Smooth muscle cell of the brain vasculature (primary cell): ENCODE data around the gene AJAP1.
"Not testable (repeated sequence)": the region's sequence is repeated elsewhere in the genome, so short reads cannot be mapped to it uniquely, and the experiment has no call there.

ENCODE experiments used
- DNase-seq: peaks from one replicate; pipeline ENCODE4 v3.0.0-alpha.2; 2012; ENCODE audit warnings: low read depth, low spot score

The AJAP1 gene, protein sequence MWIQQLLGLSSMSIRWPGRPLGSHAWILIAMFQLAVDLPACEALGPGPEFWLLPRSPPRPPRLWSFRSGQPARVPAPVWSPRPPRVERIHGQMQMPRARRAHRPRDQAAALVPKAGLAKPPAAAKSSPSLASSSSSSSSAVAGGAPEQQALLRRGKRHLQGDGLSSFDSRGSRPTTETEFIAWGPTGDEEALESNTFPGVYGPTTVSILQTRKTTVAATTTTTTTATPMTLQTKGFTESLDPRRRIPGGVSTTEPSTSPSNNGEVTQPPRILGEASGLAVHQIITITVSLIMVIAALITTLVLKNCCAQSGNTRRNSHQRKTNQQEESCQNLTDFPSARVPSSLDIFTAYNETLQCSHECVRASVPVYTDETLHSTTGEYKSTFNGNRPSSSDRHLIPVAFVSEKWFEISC

DNA sequence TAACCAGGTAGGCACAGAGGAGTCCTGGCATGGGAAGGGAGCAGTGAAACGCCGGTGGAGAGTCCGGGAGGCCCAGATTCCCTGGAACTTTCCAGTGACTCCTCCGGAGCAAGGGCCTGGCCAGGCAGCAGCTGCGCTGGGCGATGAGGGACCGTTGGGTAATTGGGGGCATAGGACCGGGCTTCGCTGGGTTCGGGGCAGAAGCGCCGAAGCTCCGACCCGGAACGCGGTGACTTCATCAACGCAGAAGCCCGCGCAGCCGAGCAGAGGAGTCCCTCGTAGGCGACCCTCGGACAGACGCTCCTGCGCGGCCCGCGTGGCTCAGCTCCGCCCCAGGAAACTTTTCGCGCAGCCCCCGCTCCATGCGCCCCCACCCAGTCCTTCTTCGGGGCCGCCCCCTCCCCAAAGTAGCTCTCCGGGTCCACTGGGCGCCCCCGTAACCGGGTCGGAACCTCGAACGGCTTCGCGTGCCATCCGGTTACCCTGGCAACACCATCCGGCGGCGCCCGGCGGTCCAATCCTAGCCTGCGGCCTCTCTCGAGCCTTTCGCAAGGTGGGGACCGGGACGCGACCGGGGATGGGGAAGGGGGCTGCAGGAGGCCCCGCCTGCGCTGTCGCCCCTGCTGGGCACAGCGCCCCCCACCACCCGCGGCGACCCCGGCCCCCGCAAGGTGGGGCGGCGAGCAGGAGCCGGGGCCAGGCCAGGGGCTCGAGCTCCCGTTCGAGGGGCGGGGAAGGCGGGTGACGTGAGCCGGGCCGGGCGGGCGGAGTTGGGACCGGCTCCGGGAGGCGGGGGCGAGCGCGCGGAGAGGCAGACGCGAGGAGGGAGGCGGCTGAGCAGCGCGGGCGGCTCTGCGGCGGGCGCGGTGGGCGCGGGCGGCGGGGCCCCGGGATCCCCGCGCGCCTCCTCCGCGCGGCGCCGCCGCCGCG, at the start of gene AJAP1:
AJAP1 (plus strand) TSS at position 814 of the 930 bp plus-strand sequence. CDS start 817 bp downstream, outside the sequence.
- DNase-seq = no peak

DNA sequence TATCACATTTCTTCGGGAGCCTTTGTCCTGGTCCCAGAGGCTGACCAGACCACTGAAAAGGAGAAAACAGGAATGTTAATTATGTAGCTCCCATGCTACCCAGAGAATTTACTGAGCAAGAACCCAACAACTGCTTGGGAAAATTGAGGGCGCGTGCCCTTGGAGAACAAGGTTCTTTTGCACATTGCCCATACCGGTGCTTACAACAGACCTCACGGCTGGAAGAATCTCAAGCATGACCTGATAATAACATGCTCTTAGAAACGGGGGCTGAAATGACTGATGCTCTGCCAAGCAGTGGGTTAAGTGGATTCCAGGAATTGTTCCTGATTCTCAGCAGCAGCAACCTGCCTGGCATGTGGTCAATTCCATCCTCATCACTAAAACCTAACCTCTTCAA, 49.3 kb upstream of the AJAP1 start:
- DNase-seq = no peak

DNA sequence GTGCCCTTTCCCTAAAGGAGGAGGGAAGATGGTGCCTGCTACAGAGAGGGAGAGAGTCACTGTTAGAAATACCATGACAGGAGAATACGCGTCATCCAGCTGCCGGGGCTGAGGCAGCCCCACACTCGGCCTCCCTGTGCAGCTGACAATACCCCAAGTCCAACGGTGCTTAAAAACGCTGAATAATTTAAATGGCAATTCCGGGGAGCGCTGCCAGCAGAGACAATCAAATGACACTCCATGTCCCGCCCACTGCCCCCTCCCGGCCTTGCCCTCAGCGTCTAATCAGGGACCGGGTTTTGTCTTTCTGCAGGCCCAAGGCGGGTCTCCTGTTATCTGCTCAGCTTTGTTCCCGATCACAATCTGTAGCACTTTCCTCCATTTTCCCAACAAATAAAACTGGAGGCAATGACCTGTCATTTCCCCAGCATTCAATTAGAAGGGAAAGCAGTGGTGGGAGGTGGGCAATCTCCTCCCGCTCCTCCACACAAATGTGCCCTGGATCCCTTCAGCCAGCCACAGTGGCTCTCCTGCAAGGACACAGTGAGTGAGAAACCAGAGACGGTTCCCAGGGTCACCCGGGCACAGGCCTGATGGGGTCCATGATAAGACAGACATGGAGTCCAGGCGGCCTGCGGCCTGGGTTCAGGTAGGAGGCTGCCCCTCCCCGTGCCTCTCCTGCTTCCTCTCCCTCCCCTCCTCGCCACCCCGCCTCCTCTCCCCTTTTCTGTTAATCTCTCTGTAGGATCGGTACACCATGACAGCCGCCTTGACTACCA, 42.7 kb upstream of the AJAP1 start:
- DNase-seq = no peak

DNA sequence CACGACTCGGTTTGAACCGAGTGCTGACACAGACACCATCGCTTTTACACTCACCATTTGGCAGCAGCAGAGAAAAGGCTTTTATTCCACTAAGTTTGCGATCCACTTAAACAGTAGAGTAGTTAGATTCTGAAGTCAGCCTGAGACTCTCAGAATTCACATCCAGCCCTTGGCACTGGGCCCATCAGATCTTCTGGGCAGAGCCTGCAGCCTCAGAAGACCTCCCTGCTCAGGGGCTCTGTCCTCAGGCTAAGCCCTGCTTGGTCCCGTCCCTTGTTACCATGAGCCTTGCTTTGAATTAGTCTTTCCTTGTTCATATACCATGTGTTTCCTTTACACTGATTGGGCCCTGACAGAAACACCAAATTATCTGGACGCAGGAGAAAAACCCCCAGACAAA, 41.4 kb upstream of the AJAP1 start:
- DNase-seq = no peak

DNA sequence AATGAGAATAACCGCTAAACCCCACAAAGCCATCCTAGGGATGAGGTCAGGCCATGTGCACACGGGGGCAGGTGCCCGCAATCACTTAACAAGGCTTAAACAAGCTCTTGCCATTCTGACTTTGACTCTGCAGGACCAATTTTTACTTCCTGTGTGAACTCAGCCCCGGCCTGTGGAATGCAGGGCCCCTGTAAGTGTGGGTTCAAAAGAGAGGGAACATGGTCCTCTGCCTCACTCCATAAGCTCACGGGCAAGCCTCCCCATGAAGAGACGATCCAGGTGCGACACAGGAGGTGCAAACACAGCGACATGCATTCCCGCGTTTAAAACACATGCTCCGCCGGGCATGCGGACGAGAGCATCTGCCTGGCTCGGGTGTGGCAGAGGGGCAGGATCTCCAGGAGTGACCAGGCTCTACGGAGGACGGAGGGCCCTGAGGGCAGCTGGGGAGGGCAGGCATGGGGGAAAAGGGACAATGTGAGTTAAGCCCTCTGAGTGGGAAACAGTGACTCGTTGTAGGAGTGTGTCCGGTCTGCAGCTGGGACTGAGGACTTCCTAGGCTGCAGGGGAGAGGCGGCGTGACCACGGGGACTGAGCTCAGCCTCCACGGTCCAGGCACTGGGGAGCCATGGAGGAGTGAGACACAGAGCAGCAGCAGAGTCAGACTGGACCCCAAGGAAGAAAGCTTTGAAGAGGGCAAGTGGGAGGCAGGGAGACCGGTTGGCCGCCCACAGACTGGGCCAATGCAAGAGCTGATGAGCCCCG, 40.6 kb upstream of the AJAP1 start:
- DNase-seq = no peak

DNA sequence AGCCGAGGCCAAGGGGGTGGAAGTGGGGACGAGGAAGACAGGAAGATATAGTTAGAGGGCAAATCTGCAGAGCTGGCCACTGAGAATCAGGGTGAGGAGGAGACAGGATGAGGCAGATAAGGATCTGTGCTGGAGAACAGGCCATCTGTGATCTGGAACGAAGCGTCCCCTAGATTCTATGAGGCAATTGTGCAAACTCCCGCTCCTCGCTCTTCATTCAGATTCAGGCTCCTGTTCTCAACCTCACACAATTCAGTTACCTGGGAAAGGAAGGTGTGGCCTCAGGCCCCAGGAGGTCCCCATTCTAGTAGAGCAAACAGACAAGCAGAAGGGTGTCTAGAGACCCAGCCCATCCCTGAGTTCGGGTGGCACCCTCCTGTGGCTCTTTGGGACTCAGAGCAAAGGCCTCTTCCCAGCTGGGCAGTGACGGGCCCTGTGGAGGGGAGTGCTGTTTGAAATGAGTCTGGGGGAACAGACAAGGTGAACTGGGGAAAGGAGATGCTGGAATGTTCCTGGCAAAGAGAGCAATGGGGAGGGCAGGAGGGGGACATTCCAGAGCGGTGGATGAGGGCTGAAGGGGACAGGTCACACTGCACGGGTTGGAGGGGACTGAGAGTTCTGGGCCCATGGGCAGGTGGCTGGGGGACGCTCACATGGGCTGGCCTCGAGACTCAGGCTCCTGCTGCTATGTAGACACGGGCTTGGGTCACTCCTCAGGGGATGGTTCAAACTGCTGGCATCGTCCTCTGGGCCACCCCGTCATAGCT, 39.9 kb upstream of the AJAP1 start:
- DNase-seq = no peak

DNA sequence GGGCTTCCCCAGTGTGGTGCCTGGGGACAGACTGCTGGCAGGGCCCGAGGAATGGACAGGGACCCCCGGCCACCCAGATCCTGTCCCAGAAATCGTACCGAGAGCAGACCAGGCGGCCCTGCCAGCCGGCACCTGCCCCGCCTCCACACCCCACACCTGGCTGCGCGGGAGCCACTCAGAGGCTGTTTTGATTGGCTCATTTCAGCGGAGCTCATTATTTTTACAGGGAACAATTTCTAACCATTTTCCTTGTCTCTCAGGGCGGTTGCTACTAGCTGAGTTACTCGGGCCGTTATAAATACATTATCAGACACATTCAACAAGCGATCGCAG, 39.3 kb upstream of the AJAP1 start:
- DNase-seq = no peak

DNA sequence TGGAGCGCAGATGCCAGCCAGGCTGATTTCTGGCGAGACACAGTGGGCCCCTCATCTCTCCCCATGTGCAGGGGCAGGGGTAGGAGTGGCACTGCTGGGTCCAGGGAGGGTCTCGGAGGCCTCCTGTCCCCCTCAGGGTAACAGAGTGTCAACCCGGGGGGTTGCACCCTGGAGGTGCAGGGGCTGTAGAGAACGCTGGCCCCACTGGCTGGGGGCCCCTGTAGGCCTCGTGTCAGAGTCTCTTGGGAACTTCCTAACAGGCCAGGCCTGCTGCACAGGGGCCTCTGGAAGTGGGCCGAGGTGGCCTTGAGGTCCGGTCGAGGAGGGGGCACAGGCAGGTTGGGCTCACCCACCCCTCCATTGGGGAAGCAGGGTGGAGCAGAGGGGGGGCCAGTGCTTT, 38.9 kb upstream of the AJAP1 start:
- DNase-seq = no peak

DNA sequence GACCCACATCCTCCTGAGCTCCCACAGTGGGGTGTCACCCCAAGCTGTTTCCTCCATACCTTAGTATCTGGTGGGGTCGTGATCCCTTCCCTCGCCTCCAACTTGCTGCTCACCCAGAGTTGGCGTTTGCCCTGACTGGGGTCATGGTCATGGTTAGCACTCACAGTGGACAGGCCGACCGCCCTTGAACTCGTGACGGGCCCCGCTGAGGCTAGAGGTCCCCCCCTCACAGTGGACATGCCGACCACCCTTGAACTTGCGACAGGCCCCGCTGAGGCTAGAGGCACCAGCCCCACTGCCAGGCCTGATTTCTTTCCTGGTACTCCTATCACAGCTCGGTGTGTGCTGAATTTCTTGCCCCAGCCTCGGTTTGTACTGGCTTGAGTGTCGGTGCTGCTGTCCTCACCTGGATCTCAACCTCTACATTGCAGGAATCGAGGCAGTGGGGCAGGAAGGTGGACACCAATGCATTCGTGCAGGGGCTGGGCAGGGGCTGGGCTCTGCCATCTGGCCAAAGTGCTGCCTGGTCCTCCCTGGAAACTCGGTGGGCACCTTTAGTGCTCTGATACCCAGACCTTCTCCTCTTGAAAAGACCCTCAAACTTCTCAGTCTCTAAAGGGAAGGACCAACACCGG, 37.5 kb upstream of the AJAP1 start:
- no peak for DNase-seq

DNA sequence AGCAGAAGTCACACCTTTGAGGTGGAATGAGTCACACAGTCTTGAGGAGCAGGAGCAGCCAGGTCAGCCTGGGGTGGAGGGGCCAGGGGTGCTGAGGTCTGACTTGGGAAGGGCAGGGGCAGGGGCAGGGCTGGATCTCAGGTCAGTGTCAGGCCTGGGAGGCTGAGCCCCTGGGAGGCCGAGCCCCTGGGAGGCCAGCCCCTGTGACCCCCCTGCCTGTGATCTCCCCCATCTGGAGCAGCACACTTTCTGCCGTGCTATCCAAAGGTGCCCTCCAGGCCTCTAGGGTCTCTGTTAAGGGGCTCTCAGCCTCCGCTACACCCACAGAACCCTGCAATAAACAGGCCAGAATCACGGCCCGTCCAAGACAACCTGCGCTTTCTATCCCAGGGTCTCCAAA, 36.9 kb upstream of the AJAP1 start:
- DNase-seq = no peak

DNA sequence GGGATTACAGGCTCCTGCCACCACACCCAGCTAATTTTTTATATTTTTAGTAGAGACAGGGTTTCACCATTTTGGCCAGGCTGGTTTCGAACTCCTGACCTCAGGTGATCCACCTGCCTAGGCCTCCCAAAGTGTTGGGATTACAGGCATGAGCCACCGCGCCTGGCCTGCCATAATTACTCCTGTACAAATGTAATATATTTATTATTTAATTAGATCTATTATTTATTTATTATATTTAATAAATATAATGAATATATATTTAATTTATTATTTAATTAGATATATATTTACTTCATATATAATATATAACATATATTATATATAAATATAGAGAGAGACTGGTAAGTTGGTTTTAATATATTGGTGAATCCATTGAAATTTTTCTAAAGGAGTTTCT, 35.6 kb upstream of the AJAP1 start:
- DNase-seq = not testable (repeated sequence)

DNA sequence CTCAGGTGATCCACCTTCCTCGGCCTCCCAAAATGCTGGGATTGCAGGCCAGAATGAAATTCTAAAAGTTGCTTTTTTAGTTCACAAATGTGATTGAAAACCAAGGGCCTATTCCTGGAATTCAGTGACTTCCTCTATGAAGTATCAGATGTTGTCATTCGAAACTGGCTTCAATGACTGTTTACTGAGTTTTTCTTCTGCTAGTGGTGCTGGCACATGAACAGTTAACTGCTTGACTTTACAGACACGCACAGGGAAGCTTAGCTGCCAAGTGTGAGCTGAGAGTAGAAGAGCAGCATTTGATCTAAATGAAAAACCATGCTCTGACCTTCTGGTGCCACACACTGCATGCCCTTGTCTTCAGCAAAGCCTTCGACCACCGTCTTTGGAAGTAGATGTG, 32.8 kb upstream of the AJAP1 start:
- DNase-seq = no peak

DNA sequence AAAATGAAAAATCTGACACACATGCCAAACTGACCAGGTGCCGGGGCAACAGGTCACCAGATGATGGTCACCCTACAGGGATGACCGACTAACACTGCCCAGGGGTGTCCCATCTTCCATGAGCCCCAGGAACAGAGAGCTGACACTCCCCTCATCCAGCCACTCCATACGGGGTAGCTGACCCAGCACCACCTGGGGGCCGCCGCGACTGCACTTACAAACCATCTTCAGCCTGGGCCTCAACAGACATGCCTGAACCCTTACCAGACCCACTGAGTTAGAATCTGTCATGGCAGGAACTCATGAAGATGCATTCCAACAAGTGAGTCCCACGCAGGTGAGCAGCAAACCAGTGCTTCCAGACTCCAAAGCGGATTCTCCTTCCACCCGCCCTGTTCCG, 31.6 kb upstream of the AJAP1 start:
- DNase-seq = no peak

DNA sequence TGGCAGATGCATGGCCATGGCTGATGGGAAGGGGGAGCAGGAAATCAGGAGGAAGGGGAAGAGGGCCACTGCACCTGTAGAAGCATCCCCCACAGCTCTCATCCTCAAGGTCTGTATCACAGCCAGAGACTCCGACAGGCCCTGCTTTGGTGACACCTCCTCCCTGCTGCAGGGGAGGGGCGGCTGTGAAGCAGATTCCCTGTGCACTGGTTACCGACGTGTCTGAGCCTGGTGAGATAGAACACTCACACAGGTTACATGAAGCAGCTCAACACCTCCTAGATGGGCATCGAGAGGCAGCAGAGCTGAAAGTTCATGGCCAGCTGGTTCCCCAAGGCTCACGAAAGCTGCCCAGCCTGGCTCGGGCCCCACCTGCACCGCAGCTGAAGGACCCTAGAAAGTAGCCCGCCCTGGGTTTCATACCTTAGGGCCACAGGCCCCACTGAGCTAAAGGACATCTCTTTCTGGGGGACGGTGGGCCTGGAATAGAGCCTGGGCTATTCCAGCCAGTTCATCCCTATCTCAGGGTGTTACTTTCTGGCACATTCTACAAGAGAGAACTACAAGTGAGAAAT, 30.2 kb upstream of the AJAP1 start:
- no peak for DNase-seq

DNA sequence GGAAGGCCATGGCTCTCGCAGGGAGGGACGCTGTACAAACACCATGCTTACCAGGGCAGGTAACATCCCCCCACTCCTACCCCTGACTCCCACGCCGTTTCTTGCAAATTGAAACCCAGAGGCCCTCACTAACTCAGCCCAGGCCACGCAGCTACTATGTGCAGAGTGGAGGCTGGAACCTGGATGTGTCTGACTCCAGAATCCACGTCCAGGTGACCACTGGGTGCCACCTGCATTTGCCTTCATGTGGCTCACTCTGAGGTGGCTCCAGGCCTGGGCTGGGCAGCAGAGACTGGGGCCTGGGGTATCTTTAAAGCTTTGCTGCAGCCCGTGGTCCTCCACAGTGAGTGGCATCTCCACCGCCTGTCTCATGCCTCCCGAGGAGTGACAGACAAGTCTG, 29.6 kb upstream of the AJAP1 start:
- no peak for DNase-seq

DNA sequence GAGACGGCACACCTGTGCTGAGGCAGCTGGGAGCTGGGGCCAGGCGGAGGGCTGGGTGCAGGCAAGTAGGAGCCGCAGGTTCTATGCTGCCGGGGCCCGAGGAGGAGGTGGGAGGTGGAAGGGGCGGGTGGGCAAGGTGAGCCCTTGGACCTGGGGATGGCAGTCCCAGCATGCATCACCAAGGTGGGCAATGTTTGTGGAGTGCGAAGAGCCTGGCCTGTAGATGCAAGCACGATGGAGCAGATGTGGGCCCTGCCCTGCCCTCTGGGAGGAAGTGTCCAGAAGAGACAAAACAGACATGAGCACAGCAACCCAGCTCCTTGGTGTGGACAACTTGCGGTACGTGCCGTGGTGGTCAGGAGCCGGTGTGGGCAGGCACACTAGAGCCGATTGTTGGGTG, 28.3 kb upstream of the AJAP1 start:
- no peak for DNase-seq

DNA sequence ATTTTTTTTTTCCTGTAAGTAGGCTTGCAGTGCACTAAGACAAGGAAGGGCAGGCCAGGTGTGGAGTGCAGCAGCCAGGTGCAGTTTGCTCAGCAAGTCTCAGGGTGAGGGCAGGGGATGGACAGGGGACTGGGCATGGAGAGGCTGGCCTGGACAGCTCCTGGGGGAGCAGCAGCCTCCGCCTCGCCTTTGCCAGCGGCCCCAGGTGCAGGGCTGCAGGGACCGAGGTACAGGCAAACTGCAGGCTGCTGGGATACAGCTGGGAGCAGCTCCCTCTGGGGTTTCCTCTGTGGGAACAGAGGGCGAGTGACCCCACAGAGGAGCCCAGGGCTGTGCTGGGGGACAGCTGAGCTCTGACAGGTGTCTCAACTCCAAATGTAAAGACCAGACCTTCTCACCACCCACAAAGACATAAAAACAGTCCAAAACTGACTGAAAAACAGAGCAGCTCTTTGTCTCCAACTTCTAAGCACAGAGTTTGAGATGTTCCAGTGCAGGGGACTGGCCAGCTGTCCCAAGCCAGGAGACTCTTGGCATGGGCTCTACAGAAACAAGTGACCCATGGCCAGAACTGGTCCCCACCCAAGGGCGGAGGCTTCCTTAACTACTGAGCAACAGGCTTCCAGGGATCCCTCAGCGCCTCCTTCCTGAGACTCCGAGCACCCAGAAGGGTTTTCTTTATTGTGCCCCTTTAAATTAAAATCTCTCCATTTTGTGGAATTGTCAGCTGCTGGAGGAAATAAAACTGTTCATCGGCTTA, 27.7 kb upstream of the AJAP1 start:
- DNase-seq = no peak

DNA sequence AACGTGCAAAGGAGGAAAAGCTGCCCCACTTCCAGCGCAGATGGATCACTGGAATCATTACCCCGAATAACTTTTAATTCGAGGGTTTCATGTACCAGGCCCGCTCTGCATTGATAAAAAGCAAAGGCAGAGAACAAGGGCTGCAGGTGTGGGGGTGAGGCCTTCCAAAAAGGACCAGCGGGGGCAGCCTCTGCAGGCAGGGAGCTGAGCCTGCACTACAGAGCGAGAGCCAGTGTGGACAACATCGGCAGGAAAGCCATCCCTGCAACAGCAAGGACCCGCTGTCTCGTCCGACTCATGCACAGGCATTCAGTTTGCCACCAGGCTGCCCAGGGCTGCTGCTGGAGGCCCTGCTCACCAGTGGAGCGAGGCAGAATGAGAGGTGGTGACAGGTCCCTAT, 27.1 kb upstream of the AJAP1 start:
- DNase-seq = no peak

DNA sequence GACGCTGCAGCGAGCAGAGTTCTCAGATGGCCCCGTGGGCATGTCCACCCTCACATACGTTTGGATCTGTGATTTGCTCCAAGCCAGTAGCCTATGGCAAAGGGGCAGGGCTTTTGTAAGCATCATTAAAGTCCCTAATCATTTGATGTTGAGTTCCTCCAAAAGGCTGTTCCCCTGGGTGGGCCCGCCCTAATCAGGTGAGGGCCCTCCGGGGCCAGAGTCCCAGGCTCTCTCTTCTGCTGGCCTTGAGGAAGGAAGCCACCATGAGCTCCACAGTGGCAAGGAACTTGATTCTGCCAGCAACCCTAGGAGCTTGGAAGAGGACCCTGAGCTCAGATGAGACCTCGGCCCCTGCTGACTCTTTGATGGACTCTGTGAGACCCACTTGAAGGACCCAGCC, 25.4 kb upstream of the AJAP1 start:
- DNase-seq = no peak
